Parathyroid adenoma (tissue), 2 donors: ENCODE measurements around the gene PEX5L.
A peak's percentile ranks its signal among the peaks of the same experiment; 100 is the strongest.

Source experiments
- H2AFZ ChIP-seq: fragments of 300-600 bp; sonication (generic); one replicate; pipeline ENCODE4 v1.7.0; 2017; ENCODE audit warnings: antibody characterized with exemption, mild to moderate bottlenecking
- H3K27ac ChIP-seq: fragments of 300-600 bp; sonication (generic); one replicate; pipeline ENCODE4 v1.7.0; 2017
- H3K27me3 ChIP-seq: fragments of 300-600 bp; sonication (generic); one replicate; pipeline ENCODE4 v1.7.0; 2017; ENCODE audit warnings: low read length; ENCODE audit not compliant: control insufficient read depth, insufficient read depth
- H3K36me3 ChIP-seq: fragments of 300-600 bp; sonication (generic); one replicate; pipeline ENCODE4 v1.7.0; 2017; ENCODE audit warnings: low read length; ENCODE audit not compliant: control insufficient read depth, insufficient read depth
- H3K4me1 ChIP-seq: fragments of 300-600 bp; sonication (generic); one replicate; pipeline ENCODE4 v1.7.0; 2017; ENCODE audit warnings: control low read depth
- H3K4me2 ChIP-seq: fragments of 300-600 bp; sonication (generic); one replicate; pipeline ENCODE4 v1.7.0; 2017; ENCODE audit warnings: low read length
- H3K4me3 ChIP-seq: fragments of 300-600 bp; sonication (generic); one replicate; pipeline ENCODE4 v1.7.0; 2017; ENCODE audit warnings: low read depth, low read length
- H3K79me2 ChIP-seq: fragments of 300-600 bp; sonication (generic); one replicate; pipeline ENCODE4 v1.7.0; 2017; ENCODE audit warnings: control low read depth
- H3K9ac ChIP-seq: fragments of 300-600 bp; sonication (generic); one replicate; pipeline ENCODE4 v1.7.0; 2017; ENCODE audit warnings: mild to moderate bottlenecking
- H3K9me3 ChIP-seq: fragments of 300-600 bp; sonication (generic); one replicate; pipeline ENCODE4 v1.7.0; 2017; ENCODE audit warnings: low read length; ENCODE audit not compliant: control insufficient read depth
- CTCF ChIP-seq: fragments of 300-600 bp; sonication (generic); IDR thresholded peaks from one replicate; pipeline ENCODE4 v1.7.0; 2017; ENCODE audit warnings: antibody characterized with exemption, mild to moderate bottlenecking
- donor health status: primary hyperparathyroidism.

PEX5L gene

DNA sequence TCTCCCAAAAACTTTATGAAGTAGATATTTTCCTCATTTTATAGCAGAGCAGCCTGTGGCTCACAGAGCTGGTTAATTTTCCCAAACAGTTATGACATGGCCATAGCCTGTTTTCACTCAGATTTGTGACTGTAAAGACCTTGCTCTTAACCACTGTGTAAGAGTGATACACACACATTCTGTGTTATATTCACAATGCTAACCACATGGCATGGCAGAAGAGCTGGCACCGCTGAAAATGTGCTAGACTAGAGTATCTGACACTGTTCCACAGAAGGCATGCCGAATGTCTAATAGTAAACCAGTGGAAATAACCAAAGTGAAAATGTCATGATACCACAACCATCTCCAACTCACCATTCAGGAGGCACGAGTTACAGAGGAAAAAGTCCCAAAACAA is 71.8 kb downstream of the PEX5L start:
- Histone ChIP-seq H3K4me2 (no peak overlapping the region), H3K4me3 (no peak overlapping the region), H3K27me3 (no peaks in the 10 kb centered on the region), H3K79me2 (peaks cover 28% of the 10 kb centered on the region), H3K9me3 (no peaks in the 10 kb centered on the region), H3K9ac (no peak overlapping the region), H3K27ac (no peak overlapping the region), H3K4me1 (peaks cover 39% of the 10 kb centered on the region), H2AFZ (no peak overlapping the region), H3K36me3 (no peaks in the 10 kb centered on the region)
- TF ChIP-seq CTCF = no peak

DNA sequence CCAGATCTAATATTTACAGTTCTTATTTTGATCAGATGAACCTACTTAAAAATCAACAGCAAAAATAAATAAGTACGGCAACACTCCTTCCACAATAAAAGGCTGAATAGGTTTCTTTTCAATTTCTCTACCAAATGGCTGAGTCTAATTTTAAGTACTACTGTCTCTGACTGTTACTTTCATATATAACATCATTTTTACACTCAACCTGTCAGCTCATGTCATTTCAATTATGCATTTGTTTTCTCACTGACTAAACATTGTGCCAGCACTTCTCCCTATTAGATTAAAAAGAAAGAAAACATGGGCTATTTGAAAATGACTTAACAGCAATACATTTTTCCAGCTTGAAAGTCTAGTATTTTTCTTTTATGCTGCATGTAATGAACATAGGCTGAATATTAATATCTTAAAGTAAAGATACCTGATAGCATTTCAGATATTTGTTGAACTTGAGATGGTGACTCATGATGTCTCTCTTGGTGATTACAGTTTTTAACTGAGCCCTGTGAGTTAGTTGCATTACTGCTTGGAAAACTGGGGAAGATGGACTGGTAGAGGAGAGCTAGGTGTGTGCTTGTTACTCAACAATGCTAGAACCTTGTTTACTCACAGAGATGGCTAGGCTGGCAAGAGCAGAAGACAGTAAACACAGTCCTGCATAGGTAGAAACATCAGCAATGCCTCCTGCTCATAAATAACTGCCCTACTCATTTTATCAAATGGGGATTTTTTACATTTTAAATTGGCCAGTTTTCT is 73.9 kb downstream of the PEX5L start:
- Histone ChIP-seq H3K36me3 (no peaks in the 10 kb centered on the region), H3K9me3 (no peaks in the 10 kb centered on the region), H3K27me3 (no peaks in the 10 kb centered on the region), H3K79me2 (peaks cover 31% of the 10 kb centered on the region), H2AFZ (no peak overlapping the region), H3K4me1 (peaks cover 42% of the 10 kb centered on the region), H3K4me2 (no peak overlapping the region), H3K27ac (peak overlapping the region; percentile 64), H3K9ac (no peak overlapping the region), H3K4me3 (no peak overlapping the region)
- no peak for TF ChIP-seq CTCF

GRCh38 chr3:179961703-179962078 is 75.0 kb downstream of the PEX5L start:
- Histone ChIP-seq H3K9me3 (no peaks in the 10 kb centered on the region), H3K27ac (peak overlapping the region; percentile 64), H3K36me3 (no peaks in the 10 kb centered on the region), H3K27me3 (no peaks in the 10 kb centered on the region), H3K4me2 (no peak overlapping the region), H2AFZ (no peak overlapping the region), H3K79me2 (peaks cover 26% of the 10 kb centered on the region), H3K4me1 (peaks cover 44% of the 10 kb centered on the region), H3K9ac (no peak overlapping the region), H3K4me3 (no peak overlapping the region)
- no peak for TF ChIP-seq CTCF

GRCh38 chr3:179961071-179961702 is 75.5 kb downstream of the PEX5L start:
- no peak overlapping the region for H3K4me3 ChIP-seq
- no peaks in the 10 kb centered on the region for H3K9me3 ChIP-seq
- no peak overlapping the region for H2AFZ ChIP-seq
- H3K36me3 ChIP-seq = no peaks in the 10 kb centered on the region
- H3K9ac ChIP-seq = no peak overlapping the region
- H3K4me2 ChIP-seq = no peak overlapping the region
- peaks cover 22% of the 10 kb centered on the region for H3K79me2 ChIP-seq
- peak overlapping the region; percentile 64 for H3K27ac ChIP-seq
- H3K4me1 ChIP-seq = peaks cover 39% of the 10 kb centered on the region
- TF ChIP-seq CTCF = no peak
- no peaks in the 10 kb centered on the region for H3K27me3 ChIP-seq
